ENCODE measurements around the gene TRABD2B. TPM values are rescaled to one million over a fixed set of nuclear protein-coding genes. Genes with fewer than 3 reads are reported as not detected.

Gene TRABD2B
- total and polyA plus RNA-seq, 2 donors = 2.4 to 6.1 TPM

DNA sequence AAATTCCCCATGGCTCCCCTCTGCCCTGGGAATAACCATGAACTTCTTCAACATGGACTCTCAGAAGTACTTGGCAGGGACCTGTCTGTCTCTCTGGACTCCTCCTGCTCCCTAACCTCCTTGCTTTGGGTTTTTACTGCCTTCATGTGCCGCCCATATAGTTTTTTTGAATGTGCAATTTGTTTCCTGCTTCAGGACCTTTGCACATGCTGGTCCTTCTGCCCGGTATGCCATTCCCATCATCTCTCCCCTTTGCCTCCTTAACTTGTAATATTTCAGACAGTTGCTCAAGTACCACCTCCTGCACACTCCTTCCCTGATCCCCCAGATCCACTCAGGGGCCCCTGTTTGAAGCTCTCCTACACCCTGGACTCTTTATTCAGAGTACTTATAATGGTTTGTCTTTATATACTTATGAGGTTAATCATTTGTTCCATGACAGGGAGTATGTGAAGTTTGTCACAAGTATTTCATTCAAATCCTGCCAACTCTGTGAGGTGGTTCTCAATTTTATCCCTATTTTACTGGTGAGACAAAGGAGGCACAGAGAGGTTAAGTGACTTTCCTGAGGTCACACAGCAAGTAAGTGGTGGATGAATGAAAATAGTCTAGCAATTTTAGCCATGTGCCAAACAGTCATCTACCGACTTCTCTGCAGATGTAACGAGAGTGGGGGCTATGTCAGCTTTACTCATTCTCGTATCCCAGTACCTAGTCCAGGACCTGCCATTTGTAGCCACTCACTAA is 180.7 kb downstream of the TRABD2B start:
- H3K4me1 ChIP-seq (ENCODE audit: insufficient read depth) = no peaks in the 10 kb centered on the region
- H3K27ac ChIP-seq (ENCODE audit: low read depth) = no peak overlapping the region
- H3K4me3 ChIP-seq (ENCODE audit: low read depth, low read length) = no peak overlapping the region
- 93% methylated on average over 5 of the region's 5 CpGs for WGBS
- no peaks in the 10 kb centered on the region for H3K36me3 ChIP-seq (ENCODE audit: insufficient read depth)
- DNase-seq (ENCODE audit: extremely low spot score) = no peak

DNA sequence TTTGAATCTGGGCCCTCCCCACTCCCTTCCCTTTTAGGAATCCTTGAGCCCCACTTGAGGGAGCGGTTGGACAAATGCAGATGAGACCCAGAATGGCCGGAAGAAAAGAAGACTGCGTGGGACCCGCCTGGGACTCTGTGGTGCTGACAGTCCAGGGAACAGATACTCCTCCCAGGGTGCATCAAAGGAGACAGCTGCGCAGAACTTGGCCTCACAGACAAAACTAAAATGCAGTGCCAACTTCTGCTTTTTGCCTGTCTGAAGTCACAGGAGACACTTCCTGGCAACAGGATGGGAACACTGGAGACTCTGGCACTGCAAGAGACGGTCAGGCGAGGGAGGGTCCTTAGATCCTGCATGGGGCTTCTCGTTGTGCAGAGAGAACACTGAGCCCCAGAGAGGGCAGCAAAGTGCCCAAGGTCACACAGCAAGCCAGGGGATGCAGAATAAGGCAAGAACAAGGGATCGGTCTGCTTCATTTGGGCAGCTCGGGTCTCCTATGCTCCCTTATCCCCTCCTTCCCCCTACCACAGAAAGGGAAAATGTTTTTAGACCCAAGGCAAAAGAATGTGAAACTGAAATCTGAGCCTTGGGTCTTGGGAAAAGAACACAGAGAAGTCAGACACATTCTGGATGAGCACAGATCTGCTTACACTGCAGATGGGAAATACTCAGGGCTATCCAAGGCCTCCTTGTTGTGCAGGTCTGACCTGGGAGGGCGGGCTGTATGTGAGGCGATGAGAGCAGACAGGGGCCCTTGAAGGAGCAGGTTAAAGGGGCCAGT is 182.4 kb downstream of the TRABD2B start:
- WGBS = 68% methylated on average over 12 of the region's 12 CpGs
- DNase-seq (ENCODE audit: extremely low spot score) = no peak
- Histone ChIP-seq H3K36me3 (ENCODE audit: insufficient read depth) (no peaks in the 10 kb centered on the region), H3K4me3 (ENCODE audit: low read depth, low read length) (no peak overlapping the region), H3K4me1 (ENCODE audit: insufficient read depth) (no peaks in the 10 kb centered on the region), H3K27ac (ENCODE audit: low read depth) (no peak overlapping the region)

DNA sequence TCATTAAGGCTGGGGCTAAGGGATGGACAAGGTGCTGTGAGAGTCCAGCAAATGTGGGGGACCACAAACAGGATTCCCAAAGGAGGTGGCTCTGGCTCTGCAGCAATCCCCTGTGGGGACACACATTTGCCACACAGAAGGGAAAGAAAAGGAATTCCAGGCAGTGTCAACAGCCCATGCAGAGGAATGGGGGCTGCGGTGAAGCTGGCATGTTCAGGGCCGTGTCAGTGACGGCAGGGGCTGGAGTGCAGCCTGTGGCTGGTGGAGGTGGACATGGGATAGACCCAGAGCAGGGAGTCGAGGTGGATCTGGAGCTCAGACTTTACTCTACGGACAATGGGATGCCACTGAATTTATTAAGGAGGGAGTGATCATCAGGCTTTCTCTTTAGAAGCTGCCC is 183.2 kb downstream of the TRABD2B start:
- Histone ChIP-seq H3K4me3 (ENCODE audit: low read depth, low read length) (no peak overlapping the region), H3K27ac (ENCODE audit: low read depth) (no peak overlapping the region), H3K4me1 (ENCODE audit: insufficient read depth) (no peaks in the 10 kb centered on the region), H3K36me3 (ENCODE audit: insufficient read depth) (no peaks in the 10 kb centered on the region)
- 80% methylated on average over 5 of the region's 5 CpGs for WGBS
- no peak for DNase-seq (ENCODE audit: extremely low spot score)

DNA sequence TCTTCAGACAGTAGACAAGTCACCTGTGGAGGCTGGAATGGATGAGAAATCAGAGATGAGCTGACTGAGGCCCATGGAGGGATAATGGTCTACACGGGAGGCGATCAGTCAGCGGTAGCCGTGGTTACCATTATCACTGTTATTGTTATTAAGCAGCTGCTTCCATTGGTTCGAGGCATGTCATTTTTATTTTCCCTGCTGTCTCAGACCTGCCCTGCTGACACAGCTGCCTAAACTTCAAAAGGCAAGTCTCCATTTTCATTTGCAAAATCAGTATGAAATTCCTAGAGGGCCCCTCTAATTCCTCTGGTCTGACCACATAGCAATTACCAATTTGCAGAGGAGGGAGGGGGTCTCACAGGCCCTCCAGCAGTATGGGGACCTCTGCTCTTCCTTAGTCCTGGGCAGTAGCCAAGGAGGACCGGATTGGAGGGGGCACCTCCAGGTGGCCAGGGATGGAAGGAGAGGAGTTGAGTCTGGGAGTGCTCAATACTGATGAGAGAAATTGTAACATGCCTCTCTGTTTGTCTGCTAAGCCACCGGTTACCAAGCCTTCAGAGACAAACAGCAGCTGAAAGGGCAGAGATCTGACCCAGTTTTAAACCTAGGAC is 184.2 kb downstream of the TRABD2B start:
- 73% methylated on average over 7 of the region's 7 CpGs for WGBS
- no peaks in the 10 kb centered on the region for H3K4me1 ChIP-seq (ENCODE audit: insufficient read depth)
- H3K4me3 ChIP-seq (ENCODE audit: low read depth, low read length) = no peak overlapping the region
- no peak overlapping the region for H3K27ac ChIP-seq (ENCODE audit: low read depth)
- no peak for DNase-seq (ENCODE audit: extremely low spot score)
- H3K36me3 ChIP-seq (ENCODE audit: insufficient read depth) = no peaks in the 10 kb centered on the region

DNA sequence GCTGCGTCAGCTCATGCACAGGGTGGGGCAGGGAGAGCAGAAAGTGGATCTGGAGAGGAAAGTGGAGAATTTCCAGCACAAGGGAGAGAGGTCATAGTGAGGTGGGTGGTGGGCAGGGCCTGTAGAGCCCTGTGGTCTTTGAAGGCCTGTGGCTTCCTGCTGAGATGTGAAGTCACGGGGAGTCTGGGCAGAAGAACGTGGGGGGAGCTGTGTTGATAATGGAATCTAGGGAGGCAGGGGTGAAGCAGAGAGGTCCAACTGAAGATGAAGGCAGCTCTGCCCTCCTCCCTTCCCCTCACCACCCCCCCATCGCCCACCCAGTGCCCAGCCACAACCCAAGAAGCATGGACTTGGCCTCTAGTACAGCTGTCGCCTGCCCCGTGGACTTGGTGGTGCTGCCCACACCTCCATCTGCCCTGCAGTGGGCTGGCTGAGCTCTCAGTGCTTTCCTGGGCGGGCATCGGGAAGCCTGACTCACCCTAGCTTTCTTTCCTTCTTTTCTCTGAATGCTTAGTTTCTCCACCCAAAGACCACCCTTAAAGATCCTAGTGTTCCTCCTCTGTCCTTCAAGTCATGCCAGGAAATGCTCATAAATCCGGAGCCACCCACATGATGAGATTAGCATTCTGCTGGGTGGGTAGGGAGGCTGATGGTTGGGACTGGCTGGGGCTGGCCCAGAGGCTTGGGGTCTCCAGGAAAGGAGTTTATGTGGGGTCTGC is 186.1 kb downstream of the TRABD2B start:
- Histone ChIP-seq H3K4me1 (ENCODE audit: insufficient read depth) (no peaks in the 10 kb centered on the region), H3K36me3 (ENCODE audit: insufficient read depth) (no peaks in the 10 kb centered on the region), H3K27ac (ENCODE audit: low read depth) (no peak overlapping the region), H3K4me3 (ENCODE audit: low read depth, low read length) (no peak overlapping the region)
- 78% methylated on average over 9 of the region's 9 CpGs for WGBS
- DNase-seq (ENCODE audit: extremely low spot score) = no peak

DNA sequence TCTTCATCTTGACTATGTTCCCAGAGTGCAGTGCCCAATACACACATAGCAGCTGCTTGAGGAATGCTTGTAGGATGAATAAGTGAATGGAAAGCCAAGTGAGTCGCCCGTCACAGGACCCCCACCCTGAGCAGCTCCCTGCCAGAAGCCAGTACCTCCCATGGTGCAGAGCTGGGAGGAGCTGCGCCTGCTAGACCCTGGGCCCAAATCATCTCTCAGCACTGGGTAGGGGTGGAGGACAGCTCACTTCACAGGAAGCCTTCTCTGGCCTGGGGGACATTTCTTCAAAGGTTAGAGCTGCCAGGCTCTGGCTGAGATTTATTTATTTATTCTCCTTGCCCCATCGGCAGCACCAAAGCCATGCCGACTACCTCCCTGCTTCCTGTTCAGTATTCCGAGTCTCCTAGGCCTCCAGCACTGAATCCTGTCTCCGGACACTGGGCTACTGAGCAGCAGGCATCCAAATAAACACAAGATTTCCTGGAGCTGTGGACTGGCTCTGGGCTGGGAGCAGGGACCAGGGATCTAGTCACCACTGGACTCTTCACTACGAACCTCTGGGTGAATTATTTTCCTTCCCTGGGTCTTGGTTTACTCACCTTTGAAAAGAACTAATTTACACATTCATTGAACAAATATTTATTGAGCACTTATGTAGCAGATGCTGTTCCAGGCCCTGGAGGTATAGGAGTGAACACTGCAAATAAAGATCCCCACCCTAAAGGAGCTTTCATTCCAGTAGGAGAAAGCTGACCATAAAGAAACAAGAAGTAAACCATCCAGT is 187.7 kb downstream of the TRABD2B start:
- Histone ChIP-seq H3K36me3 (ENCODE audit: insufficient read depth) (no peaks in the 10 kb centered on the region), H3K4me1 (ENCODE audit: insufficient read depth) (no peaks in the 10 kb centered on the region), H3K27ac (ENCODE audit: low read depth) (no peak overlapping the region), H3K4me3 (ENCODE audit: low read depth, low read length) (no peak overlapping the region)
- 48% methylated on average over 8 of the region's 8 CpGs for WGBS
- no peak for DNase-seq (ENCODE audit: extremely low spot score)

DNA sequence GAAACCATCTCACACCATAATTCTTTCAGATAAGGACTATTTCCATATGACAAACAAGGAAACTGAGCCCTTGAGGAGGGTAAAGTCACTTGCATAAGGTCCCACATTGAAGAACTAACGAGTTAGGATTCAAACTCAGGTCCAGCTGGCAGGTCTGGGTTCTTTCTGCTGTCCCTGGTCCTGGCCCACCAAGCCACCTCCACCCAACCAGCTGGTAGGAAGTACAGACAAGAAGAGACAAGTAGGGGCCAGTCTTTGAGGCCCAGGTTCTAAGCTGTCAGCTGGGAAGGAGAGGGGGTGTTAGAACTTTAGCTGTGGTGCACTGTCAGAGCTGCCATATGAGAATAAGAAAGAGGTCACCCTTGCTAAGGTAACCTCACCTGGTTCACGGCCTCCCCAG is 188.6 kb downstream of the TRABD2B start:
- DNase-seq (ENCODE audit: extremely low spot score) = no peak
- H3K4me3 ChIP-seq (ENCODE audit: low read depth, low read length) = no peak overlapping the region
- 74% methylated on average over 2 of the region's 2 CpGs for WGBS
- H3K4me1 ChIP-seq (ENCODE audit: insufficient read depth) = no peaks in the 10 kb centered on the region
- H3K36me3 ChIP-seq (ENCODE audit: insufficient read depth) = no peaks in the 10 kb centered on the region
- H3K27ac ChIP-seq (ENCODE audit: low read depth) = no peak overlapping the region

DNA sequence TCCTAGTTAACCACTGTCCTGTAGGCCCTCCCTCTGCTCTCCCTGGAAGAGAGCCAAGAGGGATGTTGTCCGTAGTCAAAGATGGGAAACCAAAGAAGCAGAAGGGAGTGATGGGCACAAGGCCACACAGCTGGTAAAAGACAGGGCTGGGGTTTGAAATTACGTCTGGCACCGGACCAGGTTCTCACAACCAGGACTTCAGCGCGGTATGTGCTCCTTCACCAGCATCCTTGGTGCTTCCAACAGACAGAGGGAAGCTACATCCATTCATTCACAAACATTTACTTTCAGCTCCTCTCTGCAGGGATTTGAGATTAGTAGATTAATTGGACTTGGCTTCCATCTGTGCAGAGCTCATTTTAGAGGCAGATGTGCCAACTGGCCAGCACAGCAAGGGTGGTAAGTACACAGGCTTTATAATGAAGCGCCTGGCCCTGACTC is 191.2 kb downstream of the TRABD2B start:
- H3K27ac ChIP-seq (ENCODE audit: low read depth) = no peak overlapping the region
- 49% methylated on average over 6 of the region's 6 CpGs for whole genome bisulfite sequencing
- no peaks in the 10 kb centered on the region for H3K36me3 ChIP-seq (ENCODE audit: insufficient read depth)
- no peak for DNase-seq (ENCODE audit: extremely low spot score)
- no peak overlapping the region for H3K4me3 ChIP-seq (ENCODE audit: low read depth, low read length)
- H3K4me1 ChIP-seq (ENCODE audit: insufficient read depth) = no peaks in the 10 kb centered on the region

DNA sequence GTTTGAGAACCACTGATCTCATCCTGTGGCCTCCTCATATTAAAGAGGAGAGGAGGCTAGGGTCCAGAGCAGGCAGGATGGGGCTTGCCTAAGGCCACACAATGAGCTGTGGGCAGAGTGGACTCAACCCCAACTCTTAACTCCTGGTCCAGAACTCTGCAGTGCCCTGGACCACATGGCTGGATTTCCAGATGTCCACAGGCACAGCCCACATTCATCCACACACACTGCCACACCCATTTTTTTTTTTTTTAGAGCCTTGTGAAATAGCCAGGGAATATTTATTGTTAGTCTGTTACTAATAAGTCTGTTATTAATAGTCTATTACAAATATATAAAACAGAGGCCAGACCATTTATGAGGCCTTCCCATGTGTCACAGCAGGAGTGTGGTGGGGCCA is 192.2 kb downstream of the TRABD2B start:
- no peaks in the 10 kb centered on the region for H3K4me1 ChIP-seq (ENCODE audit: insufficient read depth)
- H3K36me3 ChIP-seq (ENCODE audit: insufficient read depth) = no peaks in the 10 kb centered on the region
- no peak overlapping the region for H3K4me3 ChIP-seq (ENCODE audit: low read depth, low read length)
- no peak for DNase-seq (ENCODE audit: extremely low spot score)
- no peak overlapping the region for H3K27ac ChIP-seq (ENCODE audit: low read depth)

DNA sequence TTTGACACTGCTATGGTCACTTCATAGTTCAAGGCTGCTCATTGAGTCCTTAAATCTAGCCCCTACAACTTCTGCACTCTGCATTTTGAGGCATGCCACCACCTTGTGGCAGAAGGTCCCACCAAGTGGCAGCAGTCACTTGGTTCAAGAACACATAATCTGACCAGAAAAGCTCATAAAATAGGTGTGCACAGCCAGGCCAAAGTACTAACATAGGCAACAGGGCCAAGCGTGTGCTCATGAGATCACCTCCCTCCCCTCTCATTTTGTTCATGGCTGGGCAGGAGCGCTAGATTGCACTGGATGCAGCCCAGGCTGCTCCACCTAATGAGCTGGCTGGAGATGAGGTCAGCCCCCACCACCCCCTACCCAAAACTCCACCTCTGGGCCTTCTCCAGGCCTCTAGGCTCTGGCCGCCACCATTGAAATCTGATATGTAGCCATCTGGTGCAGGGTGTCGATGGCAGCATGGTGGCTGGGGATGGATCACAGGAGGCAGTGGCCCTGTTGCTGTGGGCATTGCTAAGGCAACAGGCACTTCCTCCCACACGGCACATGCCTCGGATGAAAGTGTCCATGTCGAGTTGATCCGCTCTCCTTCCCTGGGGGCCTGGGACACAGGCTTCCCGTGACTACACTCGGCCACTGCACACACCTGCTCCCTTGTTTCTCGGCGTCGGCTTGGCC is 193.2 kb downstream of the TRABD2B start:
- Histone ChIP-seq H3K27ac (ENCODE audit: low read depth) (no peak overlapping the region), H3K4me1 (ENCODE audit: insufficient read depth) (no peaks in the 10 kb centered on the region), H3K4me3 (ENCODE audit: low read depth, low read length) (no peak overlapping the region), H3K36me3 (ENCODE audit: insufficient read depth) (no peaks in the 10 kb centered on the region)
- 90% methylated on average over 13 of the region's 13 CpGs for WGBS
- no peak for DNase-seq (ENCODE audit: extremely low spot score)

DNA sequence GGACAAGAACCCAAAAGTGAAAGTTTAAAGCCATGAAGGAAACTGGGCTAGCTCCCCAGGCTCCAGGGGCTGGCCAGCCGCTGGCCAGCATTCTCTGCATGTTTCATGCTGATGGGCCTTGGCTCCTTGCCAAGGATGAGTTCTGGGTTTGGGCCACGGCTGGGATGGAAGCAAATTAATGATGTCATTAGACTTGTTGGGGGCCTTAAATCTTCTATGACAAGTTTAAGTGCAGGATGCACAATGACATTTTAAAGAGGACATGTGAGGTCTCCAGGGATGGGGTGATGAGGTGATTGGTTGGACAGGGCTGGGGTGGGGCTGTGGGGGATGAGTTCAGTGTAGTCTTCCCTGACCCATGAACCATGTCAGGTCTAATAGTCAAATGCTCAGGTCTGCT is 199.6 kb downstream of the TRABD2B start:
- DNase-seq (ENCODE audit: extremely low spot score) = no peak
- Histone ChIP-seq H3K27ac (ENCODE audit: low read depth) (no peak overlapping the region), H3K36me3 (ENCODE audit: insufficient read depth) (no peaks in the 10 kb centered on the region), H3K4me3 (ENCODE audit: low read depth, low read length) (no peak overlapping the region), H3K4me1 (ENCODE audit: insufficient read depth) (no peaks in the 10 kb centered on the region)
- WGBS = 33% methylated on average over 2 of the region's 2 CpGs

DNA sequence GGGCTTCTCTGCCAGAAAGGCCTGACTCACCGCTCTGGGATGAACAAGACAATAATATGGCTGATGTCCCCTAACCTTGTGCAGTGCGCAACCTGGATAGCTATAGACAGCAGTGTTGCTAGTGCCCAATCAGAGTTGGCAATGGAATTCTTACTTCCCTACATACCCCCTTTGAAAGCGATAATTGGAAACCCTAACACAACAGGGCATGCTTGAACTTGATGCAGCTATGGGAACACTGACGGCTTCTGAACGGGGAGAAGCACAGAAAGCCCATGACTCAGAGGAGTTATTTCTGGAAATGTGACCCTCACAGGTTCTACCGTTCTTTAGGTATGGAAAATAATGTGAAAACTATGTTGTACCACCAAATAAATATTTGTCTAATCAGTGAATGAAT is 200.6 kb downstream of the TRABD2B start:
- Histone ChIP-seq H3K4me1 (ENCODE audit: insufficient read depth) (no peaks in the 10 kb centered on the region), H3K36me3 (ENCODE audit: insufficient read depth) (no peaks in the 10 kb centered on the region), H3K4me3 (ENCODE audit: low read depth, low read length) (no peak overlapping the region), H3K27ac (ENCODE audit: low read depth) (no peak overlapping the region)
- 94% methylated on average over 6 of the region's 6 CpGs for WGBS
- no peak for DNase-seq (ENCODE audit: extremely low spot score)

All from urinary bladder (tissue), 4 donors.